Panc1 (cell line): ENCODE data around the gene HABP2.

Source experiments
- CTCF ChIP-seq: fragments of 450-650 bp; IDR thresholded peaks from 2 replicates; pipeline ENCODE4 v1.5.1; 2017; ENCODE audit warnings: mild to moderate bottlenecking
- POLR2AphosphoS5 ChIP-seq: IDR thresholded peaks from 2 replicates; pipeline ENCODE4 v1.6.1; 2012; ENCODE audit warnings: mild to moderate bottlenecking, low read depth, low read length, moderate library complexity
- REST ChIP-seq, 2 experiments: IDR thresholded peaks; 2 replicates each; pipeline ENCODE4 v1.6.1; 2011 to 2012; ENCODE audit warnings: low read depth in 2 of 2, control low read depth in 1 of 2, low read length in 1 of 2, mild to moderate bottlenecking in 1 of 2, moderate library complexity in 1 of 2; ENCODE audit not compliant: insufficient read depth in 1 of 2
- SIN3A ChIP-seq: IDR thresholded peaks from 2 replicates; pipeline ENCODE4 v1.6.1; 2012; ENCODE audit warnings: low read depth, mild to moderate bottlenecking, low read length, moderate library complexity, borderline replicate concordance; ENCODE audit not compliant: insufficient read depth
- TCF7L2 ChIP-seq: IDR thresholded peaks from 2 replicates; pipeline ENCODE4 v1.6.1; 2011; ENCODE audit warnings: mild to moderate bottlenecking, low read depth, low read length, inconsistent platforms

DNA sequence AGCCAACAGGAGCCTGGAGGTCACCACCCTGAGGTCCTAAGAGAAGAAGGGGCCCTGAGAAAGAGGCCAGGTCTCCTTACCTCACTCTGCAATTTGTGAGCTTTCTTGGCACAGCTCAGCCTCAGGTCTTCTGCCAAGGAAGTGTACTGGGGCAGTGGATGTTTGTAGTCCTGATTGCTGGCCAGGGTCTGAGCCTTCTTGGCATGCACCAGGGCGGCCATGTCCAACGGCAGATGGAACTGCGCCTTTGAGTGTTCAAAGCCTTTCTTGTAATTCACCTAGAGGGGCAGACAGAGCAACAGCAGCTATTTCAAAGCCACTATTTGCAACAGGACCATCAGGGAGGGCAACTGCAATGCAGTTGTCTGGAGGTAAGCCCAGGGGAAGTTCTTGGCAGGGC is 59.3 kb downstream of the HABP2 start:
- TF ChIP-seq CTCF: no peak
- TF ChIP-seq POLR2AphosphoS5: no peak
- TF ChIP-seq REST (IDR thresholded peaks at IDR 0.05; ENCODE audit: insufficient read depth in 1 of 2, low read depth in 2 of 2, low read length in 1 of 2): no peak
- no peak for TF ChIP-seq TCF7L2
- TF ChIP-seq SIN3A: no peak
